WTC11 (cell line): ENCODE measurements around the gene KSR2. TPM values are rescaled to one million over a fixed set of nuclear protein-coding genes. Genes with fewer than 3 reads are reported as not detected.
A peak's percentile ranks its signal among the peaks of the same experiment; 100 is the strongest.

Source experiments
- ATAC-seq: fragments of 200-7000 bp; cut with Tn5 transposase; 2 replicates; pipeline ENCODE4 v1.10.0; 2021; ENCODE audit warnings: mild to moderate bottlenecking, moderate library complexity
- CTCF ChIA-PET: fragments of 300-600 bp; sonication (Branson Sonifier 250); formaldehyde crosslinking; loops from one replicate; lab custom pipeline; 2021; ENCODE audit warnings: antibody characterized with exemption; lab: Charles Lee
- POLR2A ChIA-PET: fragments of 350-600 bp; sonication (Branson Sonifier 250); formaldehyde crosslinking; loops from one replicate; lab custom pipeline; 2021; ENCODE audit warnings: antibody characterized with exemption; lab: Charles Lee
- DNase-seq: peaks from one replicate; pipeline ENCODE4 v3.0.0; 2021; ENCODE audit warnings: low spot score
- H3K27ac Mint-ChIP-seq: 2 replicates; pipeline ENCODE4 v1.8.0; 2021; ENCODE audit warnings: mixed read lengths
- H3K27me3 Mint-ChIP-seq: 2 replicates; pipeline ENCODE4 v1.8.0; 2021; ENCODE audit warnings: low read depth, mild to moderate bottlenecking, moderate library complexity, mixed read lengths
- H3K36me3 Mint-ChIP-seq: 2 replicates; pipeline ENCODE4 v1.8.0; 2021; ENCODE audit warnings: mixed read lengths
- H3K4me1 Mint-ChIP-seq: 2 replicates; pipeline ENCODE4 v1.8.0; 2022; ENCODE audit warnings: mixed read lengths
- H3K4me3 Mint-ChIP-seq: 2 replicates; pipeline ENCODE4 v1.8.0; 2021; ENCODE audit warnings: mild to moderate bottlenecking, moderate library complexity, mixed read lengths
- H3K9me3 Mint-ChIP-seq: 2 replicates; pipeline ENCODE4 v1.8.0; 2021; ENCODE audit warnings: mixed read lengths
- ARID4B ChIP-seq: sonication (generic); formaldehyde crosslinking; IDR thresholded peaks from 2 replicates; pipeline ENCODE4 v1.8.0; 2023; ENCODE audit warnings: missing genetic modification reagents, mild to moderate bottlenecking, borderline replicate concordance
- ATF6 ChIP-seq: sonication (generic); formaldehyde crosslinking; IDR thresholded peaks from 2 replicates; pipeline ENCODE4 v1.8.1; 2023; ENCODE audit warnings: mild to moderate bottlenecking, missing genetic modification reagents
- CTCF ChIP-seq: fragments of 200-600 bp; IDR thresholded peaks from 2 replicates; pipeline ENCODE4 v1.8.0; 2022; ENCODE audit warnings: antibody characterized with exemption
- E2F4 ChIP-seq: sonication (generic); formaldehyde crosslinking; IDR thresholded peaks from 2 replicates; pipeline ENCODE4 v1.8.1; 2022; ENCODE audit warnings: low read depth, mild to moderate bottlenecking, moderate library complexity, missing genetic modification reagents, borderline replicate concordance
- EMX1 ChIP-seq: fragments of 250-450 bp; sonication (Bioruptor Pico); IDR thresholded peaks from 2 replicates; pipeline ENCODE4 v1.8.0; 2021; ENCODE audit warnings: mild to moderate bottlenecking
- NFE2L1 ChIP-seq: sonication (generic); formaldehyde crosslinking; IDR thresholded peaks from 2 replicates; pipeline ENCODE4 v1.8.1; 2023; ENCODE audit warnings: missing genetic modification reagents
- ZBTB21 ChIP-seq: sonication (generic); formaldehyde crosslinking; IDR thresholded peaks from 2 replicates; pipeline ENCODE4 v1.8.1; 2023; ENCODE audit warnings: mild to moderate bottlenecking, missing genetic modification reagents, borderline replicate concordance
- ZNF232 ChIP-seq: sonication (generic); formaldehyde crosslinking; IDR thresholded peaks from 2 replicates; pipeline ENCODE4 v1.8.0; 2022; ENCODE audit warnings: mild to moderate bottlenecking, missing genetic modification reagents
- ZNF263 ChIP-seq: sonication (generic); formaldehyde crosslinking; IDR thresholded peaks from 2 replicates; pipeline ENCODE4 v1.8.1; 2022; ENCODE audit warnings: low read depth, mild to moderate bottlenecking, moderate library complexity, missing genetic modification reagents
- ZNF281 ChIP-seq: sonication (generic); formaldehyde crosslinking; IDR thresholded peaks from 2 replicates; pipeline ENCODE4 v1.8.0; 2023; ENCODE audit warnings: mild to moderate bottlenecking, missing genetic modification reagents
- ZNF671 ChIP-seq: fragments of 250-450 bp; sonication (Bioruptor Pico); IDR thresholded peaks from 2 replicates; pipeline ENCODE4 v1.8.0; 2021; ENCODE audit warnings: mild to moderate bottlenecking
- ZSCAN18 ChIP-seq: fragments of 250-450 bp; sonication (Bioruptor Pico); IDR thresholded peaks from 2 replicates; pipeline ENCODE4 v2.1.2; 2022; ENCODE audit warnings: mild to moderate bottlenecking, moderate library complexity
- total RNA-seq: library from RNA; stranded (reverse); gene quantifications from 3 replicates; pipeline ENCODE4 v1.2.3, GENCODE V29; 2021

KSR2 gene
- total RNA-seq, 1 experiment from 2014 or later = 2.4 TPM

- Mint-ChIP-seq H3K27me3 (no peaks in the 10 kb centered on the region), H3K36me3 (peaks cover 5% of the 10 kb centered on the region), H3K4me3 (no peak overlapping the region), H3K27ac (no peak overlapping the region), H3K4me1 (peaks cover 28% of the 10 kb centered on the region), H3K9me3 (no peaks in the 10 kb centered on the region)
- DNase-seq (peak; percentile 45), ATAC-seq (peak; percentile 88)
- ChIA-PET CTCF (interaction anchor here (0.5 to 7.4 kb wide), 65 partner anchors 8 to 695 kb away, joined by 3 to 72 read pairs (median 4); partner anchors contain the start of genes NOS1, PEBP1 and RFC5), POLR2A (interaction anchor here (1.3 kb wide), 1 partner anchor 165 kb away, joined by 5 read pairs; no protein-coding TSS in a partner anchor)
- TF ChIP-seq ZSCAN18 (CRISPR knock-in tag) = no peak
- TF ChIP-seq CTCF = peak; percentile 92
Observed at GRCh38 chr12:117850048-117850447, 118.7 kb downstream of the KSR2 start.

- no peak for DNase-seq
- no peaks in the 10 kb centered on the region; the same call in 1 of the 2 replicates for H3K27me3 Mint-ChIP-seq
- POLR2A ChIA-PET = no interaction called here
- peaks cover 36% of the 10 kb centered on the region for H3K4me1 Mint-ChIP-seq
- no peak overlapping the region for H3K27ac Mint-ChIP-seq
- peaks cover 26% of the 10 kb centered on the region for H3K36me3 Mint-ChIP-seq
- TF ChIP-seq ZBTB21 (CRISPR knock-in tag) = no peak
- TF ChIP-seq ZNF232 = no peak
- TF ChIP-seq EMX1 (CRISPR knock-in tag) = no peak
- TF ChIP-seq ARID4B (CRISPR knock-in tag) = no peak
- TF ChIP-seq ZNF263 = no peak
- no peak for TF ChIP-seq ZNF281 (CRISPR knock-in tag)
- TF ChIP-seq ZNF671 (CRISPR knock-in tag) = no peak
- TF ChIP-seq, all 79 proteins: peak for 0
- Mint-ChIP-seq H3K4me3 (no peak overlapping the region), H3K9me3 (peaks cover 20% of the 10 kb centered on the region)
- no peak for ATAC-seq
- CTCF ChIA-PET = interaction anchor here (1.1 to 1.6 kb wide), 4 partner anchors 10 to 176 kb away, joined by 3 to 9 read pairs (median 6); no protein-coding TSS in a partner anchor
Observed at GRCh38 chr12:117847371-117847770, 121.4 kb downstream of the KSR2 start.

- CTCF ChIA-PET = interaction anchor here (0.9 to 1.5 kb wide), 3 partner anchors 8 to 258 kb away, joined by 3 to 11 read pairs (median 6); no protein-coding TSS in a partner anchor
- Mint-ChIP-seq H3K36me3 (peaks cover 26% of the 10 kb centered on the region), H3K4me3 (no peak overlapping the region), H3K9me3 (peaks cover 25% of the 10 kb centered on the region), H3K4me1 (peaks cover 49% of the 10 kb centered on the region), H3K27me3 (no peaks in the 10 kb centered on the region; the same call in 1 of the 2 replicates), H3K27ac (no peak overlapping the region)
- POLR2A ChIA-PET = no interaction called here
- no peak for DNase-seq
- ATAC-seq = no peak
- TF ChIP-seq ATF6 (CRISPR knock-in tag) (no peak), E2F4 (CRISPR knock-in tag) (no peak), NFE2L1 (no peak)
Observed at GRCh38 chr12:117845271-117845904, 123.4 kb downstream of the KSR2 start.
